ENCODE data around the gene TRIM10. TPM values are rescaled to one million over a fixed set of nuclear protein-coding genes. Genes with fewer than 3 reads are reported as not detected.

The TRIM10 gene
- total RNA-seq, 1 experiment from 2014 or later: not detected

DNA sequence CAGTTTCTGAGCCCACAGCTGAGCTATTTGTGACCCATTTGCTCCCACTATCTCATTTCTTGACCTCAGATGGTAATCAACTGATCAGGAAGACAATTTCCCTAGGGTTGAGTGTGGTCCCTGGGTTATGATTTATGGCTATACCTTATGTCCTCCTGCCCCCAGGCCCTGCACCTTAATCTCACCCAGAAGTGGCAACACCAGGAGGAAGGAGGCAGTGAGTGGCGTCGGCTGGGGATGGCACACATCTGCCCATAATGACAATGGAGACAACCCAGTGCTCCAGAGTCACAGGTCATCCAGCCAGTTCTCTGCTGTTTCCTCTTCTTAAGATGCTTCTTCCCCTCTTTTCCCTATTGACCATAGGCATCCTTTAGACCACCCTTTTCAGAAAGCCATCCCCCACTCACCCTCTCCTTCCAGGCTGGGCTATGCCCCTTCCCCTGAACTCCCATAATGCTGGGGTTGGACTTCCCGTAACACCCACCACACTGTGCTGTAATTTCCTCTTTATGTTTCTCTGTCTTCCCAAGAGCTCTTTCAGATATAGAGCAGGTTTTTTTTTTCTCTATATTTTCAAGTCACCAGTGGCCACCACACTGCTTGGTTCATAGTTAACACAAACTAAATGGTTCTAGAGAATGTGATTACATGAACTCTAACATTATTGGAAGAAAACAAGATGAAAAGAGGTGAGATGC, 8.0 kb downstream of the TRIM10 start:
- no peaks in the 10 kb centered on the region for H3K27me3 Mint-ChIP-seq (ENCODE audit: insufficient read depth, unreplicated experiment)
- no peak overlapping the region for H3K27ac Mint-ChIP-seq (ENCODE audit: low read depth, unreplicated experiment)
- H3K36me3 Mint-ChIP-seq (ENCODE audit: insufficient read depth, unreplicated experiment): no peaks in the 10 kb centered on the region
- TF ChIP-seq, protein P1, sequence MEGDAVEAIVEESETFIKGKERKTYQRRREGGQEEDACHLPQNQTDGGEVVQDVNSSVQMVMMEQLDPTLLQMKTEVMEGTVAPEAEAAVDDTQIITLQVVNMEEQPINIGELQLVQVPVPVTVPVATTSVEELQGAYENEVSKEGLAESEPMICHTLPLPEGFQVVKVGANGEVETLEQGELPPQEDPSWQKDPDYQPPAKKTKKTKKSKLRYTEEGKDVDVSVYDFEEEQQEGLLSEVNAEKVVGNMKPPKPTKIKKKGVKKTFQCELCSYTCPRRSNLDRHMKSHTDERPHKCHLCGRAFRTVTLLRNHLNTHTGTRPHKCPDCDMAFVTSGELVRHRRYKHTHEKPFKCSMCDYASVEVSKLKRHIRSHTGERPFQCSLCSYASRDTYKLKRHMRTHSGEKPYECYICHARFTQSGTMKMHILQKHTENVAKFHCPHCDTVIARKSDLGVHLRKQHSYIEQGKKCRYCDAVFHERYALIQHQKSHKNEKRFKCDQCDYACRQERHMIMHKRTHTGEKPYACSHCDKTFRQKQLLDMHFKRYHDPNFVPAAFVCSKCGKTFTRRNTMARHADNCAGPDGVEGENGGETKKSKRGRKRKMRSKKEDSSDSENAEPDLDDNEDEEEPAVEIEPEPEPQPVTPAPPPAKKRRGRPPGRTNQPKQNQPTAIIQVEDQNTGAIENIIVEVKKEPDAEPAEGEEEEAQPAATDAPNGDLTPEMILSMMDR (IDR thresholded peaks at IDR 0.05; ENCODE audit: unreplicated experiment): no peak
- intact Hi-C loops (cut with micrococcal nuclease): no loop called here
- BruUV-seq (replicated peaks): no TSS peak
- H3K4me3 Mint-ChIP-seq (ENCODE audit: unreplicated experiment): no peak overlapping the region
- no peaks in the 10 kb centered on the region for H3K9me3 Mint-ChIP-seq (ENCODE audit: unreplicated experiment)
- no peak for DNase-seq (ENCODE audit: unreplicated experiment)
- H3K4me1 Mint-ChIP-seq (ENCODE audit: insufficient read depth, unreplicated experiment): peaks cover 26% of the 10 kb centered on the region
- ChIA-PET POLR2A (interaction anchor here (0.7 kb wide), 1 partner anchor 79 kb away, joined by 5 read pairs; no protein-coding TSS in a partner anchor), CTCF (interaction anchor here (2.3 kb wide), 1 partner anchor 22 kb away, joined by 18 read pairs; no protein-coding TSS in a partner anchor)

DNA sequence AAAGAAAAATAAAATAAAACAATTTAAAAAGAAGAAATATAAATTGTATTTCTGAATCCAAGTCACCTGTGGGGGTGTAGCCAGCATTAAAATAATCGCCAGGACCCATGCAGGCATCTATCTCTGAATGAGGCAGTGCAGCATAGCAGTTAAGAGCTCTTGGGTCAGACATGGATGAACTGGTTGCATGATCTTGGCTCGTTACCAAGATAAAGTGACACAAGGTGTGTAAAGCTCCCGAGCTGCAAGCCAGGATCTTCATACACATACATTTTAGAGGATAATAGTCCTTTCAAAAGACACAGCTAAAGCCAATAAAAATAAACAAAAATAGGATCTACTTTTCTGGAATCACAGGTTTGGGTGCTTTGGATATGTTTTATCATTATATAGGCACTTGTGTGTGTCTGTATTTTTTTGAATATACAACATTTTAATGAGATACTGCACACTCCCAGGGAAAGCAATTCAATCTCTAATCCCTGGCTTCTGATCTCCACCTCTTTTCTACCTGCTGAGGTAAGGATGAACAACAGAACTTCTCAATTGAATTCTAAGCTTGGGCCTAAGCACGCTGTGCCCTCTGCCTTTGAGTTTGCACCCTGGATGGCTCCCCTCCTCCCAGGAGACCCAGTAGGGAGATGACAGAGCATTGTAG, 8.9 kb downstream of the TRIM10 start:
- intact Hi-C loops (cut with micrococcal nuclease): no loop called here
- Mint-ChIP-seq H3K27ac (ENCODE audit: low read depth, unreplicated experiment) (no peak overlapping the region), H3K4me3 (ENCODE audit: unreplicated experiment) (no peak overlapping the region), H3K4me1 (ENCODE audit: insufficient read depth, unreplicated experiment) (peaks cover 26% of the 10 kb centered on the region), H3K9me3 (ENCODE audit: unreplicated experiment) (no peaks in the 10 kb centered on the region), H3K27me3 (ENCODE audit: insufficient read depth, unreplicated experiment) (no peaks in the 10 kb centered on the region), H3K36me3 (ENCODE audit: insufficient read depth, unreplicated experiment) (no peaks in the 10 kb centered on the region)
- ChIA-PET CTCF (interaction anchor here (0.9 to 2.3 kb wide), 3 partner anchors 18 to 49 kb away, joined by 3 to 18 read pairs (median 6); no protein-coding TSS in a partner anchor), POLR2A (interaction anchor here (0.7 kb wide), 1 partner anchor 175 kb away, joined by 5 read pairs; the partner anchor contains the start of gene TRIM39)
- TF ChIP-seq, protein P1 (IDR thresholded peaks at IDR 0.05; ENCODE audit: unreplicated experiment): no peak
- DNase-seq (ENCODE audit: unreplicated experiment): no peak
- BruUV-seq (replicated peaks): no TSS peak

DNA sequence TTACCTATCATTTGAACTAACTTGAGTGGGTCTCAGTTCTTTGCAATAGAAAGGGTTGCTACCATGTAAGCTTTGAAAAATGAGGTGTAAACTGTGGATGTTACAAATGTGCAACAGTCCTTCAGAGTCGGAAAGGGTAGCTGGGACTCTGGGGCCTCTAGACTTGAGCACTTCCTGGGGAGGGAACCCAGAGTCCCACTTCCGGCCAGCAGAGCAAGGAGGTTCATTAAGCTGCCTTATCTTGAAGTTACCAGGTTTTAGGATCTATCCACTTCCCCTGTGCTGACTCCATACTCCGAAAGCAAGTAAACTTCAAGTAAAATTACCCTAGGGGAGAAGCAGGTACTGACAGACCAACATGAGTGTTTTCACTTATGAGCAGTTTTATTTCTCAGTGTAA, 9.4 kb downstream of the TRIM10 start:
- POLR2A ChIA-PET: no interaction called here
- peaks cover 26% of the 10 kb centered on the region for H3K4me1 Mint-ChIP-seq (ENCODE audit: insufficient read depth, unreplicated experiment)

More for the DNA sequence above, 9.4 kb downstream of the TRIM10 start:
- CTCF ChIA-PET: interaction anchor here (0.9 to 2.3 kb wide), 3 partner anchors 19 to 48 kb away, joined by 3 to 18 read pairs (median 6); no protein-coding TSS in a partner anchor
- no TSS peak for BruUV-seq (replicated peaks)
- DNase-seq (ENCODE audit: unreplicated experiment): no peak
- no peaks in the 10 kb centered on the region for H3K36me3 Mint-ChIP-seq (ENCODE audit: insufficient read depth, unreplicated experiment)
- no peak overlapping the region for H3K4me3 Mint-ChIP-seq (ENCODE audit: unreplicated experiment)
- intact Hi-C loops (cut with micrococcal nuclease): no loop called here
- H3K9me3 Mint-ChIP-seq (ENCODE audit: unreplicated experiment): no peaks in the 10 kb centered on the region
- TF ChIP-seq, protein P1 (IDR thresholded peaks at IDR 0.05; ENCODE audit: unreplicated experiment): no peak
- no peaks in the 10 kb centered on the region for H3K27me3 Mint-ChIP-seq (ENCODE audit: insufficient read depth, unreplicated experiment)
- no peak overlapping the region for H3K27ac Mint-ChIP-seq (ENCODE audit: low read depth, unreplicated experiment)

Measured in MCF 10A (cell line).